ENCODE results near the gene WRAP73.

GRCh38 chr1:3664700-3665375 lies 14.9 kb upstream of the WRAP73 start:
- TF ChIP-seq POLR2AphosphoS5 (IDR thresholded peaks at IDR 0.05; ENCODE audit: insufficient read depth in 1 of 2, low read depth in 1 of 2): no peak
- TF ChIP-seq CTCF (IDR thresholded peaks at IDR 0.05): no peak
